Myocyte (in vitro differentiated cells): ENCODE data around the gene LHX3. TPM values are rescaled to one million over a fixed set of nuclear protein-coding genes. Genes with fewer than 3 reads are reported as not detected.
"Not testable (repeated sequence)": the region's sequence is repeated elsewhere in the genome, so short reads cannot be mapped to it uniquely, and the experiment has no call there.

Source experiments
- DNase-seq: peaks from one replicate; pipeline ENCODE4 v3.0.0-alpha.2; 2012; ENCODE audit warnings: low read depth
- total RNA-seq: library from RNA; depleted of rRNA; stranded (reverse); fragments of >200 nt; gene quantifications from 2 replicates; pipeline ENCODE4 v1.2.3, GENCODE V29; 2014

The LHX3 gene
- total RNA-seq, 1 donor from 2014 or later = not detected

- DNase-seq = no peak
Measured at GRCh38 chr9:136156209-136157120, 48.5 kb downstream of the LHX3 start.

GRCh38 chr9:136155576-136155975 lies 49.4 kb downstream of the LHX3 start:
- DNase-seq = no peak

- no peak for DNase-seq
Measured at GRCh38 chr9:136154943-136155342, 50.0 kb downstream of the LHX3 start.

GRCh38 chr9:136153381-136154065 lies 51.4 kb downstream of the LHX3 start:
- no peak for DNase-seq

GRCh38 chr9:136152931-136153330 lies 52.0 kb downstream of the LHX3 start:
- DNase-seq = no peak

GRCh38 chr9:136152543-136152866 lies 52.4 kb downstream of the LHX3 start:
- DNase-seq = no peak

- no peak for DNase-seq
Measured at GRCh38 chr9:136151848-136152542, 52.9 kb downstream of the LHX3 start.

- DNase-seq = no peak
Measured at GRCh38 chr9:136151214-136151804, 53.6 kb downstream of the LHX3 start.

GRCh38 chr9:136150664-136151213 lies 54.2 kb downstream of the LHX3 start:
- DNase-seq = not testable (repeated sequence)

GRCh38 chr9:136149853-136150252 lies 55.1 kb downstream of the LHX3 start:
- DNase-seq = no peak

- no peak for DNase-seq
Measured at GRCh38 chr9:136149337-136149736, 55.6 kb downstream of the LHX3 start.

- DNase-seq = peak; percentile 20
Measured at GRCh38 chr9:136148766-136149165, 56.2 kb downstream of the LHX3 start.

- peak; percentile 66 for DNase-seq
Measured at GRCh38 chr9:136147890-136148714, 56.8 kb downstream of the LHX3 start.

GRCh38 chr9:136147038-136147889 lies 57.7 kb downstream of the LHX3 start:
- no peak for DNase-seq

Other genes starting within 250 kb of the LHX3 start
- 56.7 and 68.6 TPM in 2 replicates for gene UBAC1, start 243.8 kb downstream of the LHX3 start, total RNA-seq
- gene NACC2, start 109.8 kb downstream of the LHX3 start, total RNA-seq = 22.8 and 31.6 TPM in 2 replicates
- 38.9 and 41.5 TPM in 2 replicates for gene TMEM250, start 86.3 kb downstream of the LHX3 start, total RNA-seq
- 18.2 and 20.7 TPM in 2 replicates for gene QSOX2, start 40.7 kb upstream of the LHX3 start, total RNA-seq
- 0.05 TPM in 1 of 2 replicates, not detected in the other for gene CCDC187, start 99.0 kb upstream of the LHX3 start, total RNA-seq
- gene GPSM1, start 122.4 kb upstream of the LHX3 start, total RNA-seq = 22.3 and 28.3 TPM in 2 replicates
- gene DNLZ, start 158.6 kb upstream of the LHX3 start, total RNA-seq = 17.0 and 34.0 TPM in 2 replicates
- gene CARD9, start 168.5 kb upstream of the LHX3 start, total RNA-seq = 0.21 and 0.91 TPM in 2 replicates
- gene SNAPC4, start 195.0 kb upstream of the LHX3 start, total RNA-seq = 7.6 and 9.2 TPM in 2 replicates
- gene ENTR1, start 205.5 kb upstream of the LHX3 start, total RNA-seq = 46.6 and 48.2 TPM in 2 replicates
- gene PMPCA, start 205.5 kb upstream of the LHX3 start, total RNA-seq = 49.9 and 60.5 TPM in 2 replicates
- gene INPP5E, start 234.7 kb upstream of the LHX3 start, total RNA-seq = 8.3 and 12.4 TPM in 2 replicates